Measurements from ENCODE around the gene LRRC74B.
A peak's percentile ranks its signal among the peaks of the same experiment; 100 is the strongest.
"Not testable (repeated sequence)": the region's sequence is repeated elsewhere in the genome, so short reads cannot be mapped to it uniquely, and the experiment has no call there.

LRRC74B gene

GRCh38 chr22:21077884-21078508 is 32.2 kb downstream of the LRRC74B start:
- no peak for DNase-seq (ENCODE audit: low read depth)

- no peak for DNase-seq (ENCODE audit: low read depth)
Measured at GRCh38 chr22:21078916-21079315, 33.2 kb downstream of the LRRC74B start.

- DNase-seq (ENCODE audit: low read depth) = no peak
Measured at GRCh38 chr22:21079493-21079892, 33.7 kb downstream of the LRRC74B start.

- DNase-seq (ENCODE audit: low read depth) = no peak
Measured at GRCh38 chr22:21080435-21081137, 34.8 kb downstream of the LRRC74B start.

- DNase-seq (ENCODE audit: low read depth) = no peak
Measured at GRCh38 chr22:21082248-21082647, 36.5 kb downstream of the LRRC74B start.

GRCh38 chr22:21087119-21087518 is 41.4 kb downstream of the LRRC74B start:
- no peak for DNase-seq (ENCODE audit: low read depth)

- DNase-seq (ENCODE audit: low read depth) = not testable (repeated sequence)
Measured at GRCh38 chr22:21087926-21088325, 42.2 kb downstream of the LRRC74B start.

GRCh38 chr22:21091220-21091619 is 45.5 kb downstream of the LRRC74B start:
- DNase-seq (ENCODE audit: low read depth) = not testable (repeated sequence)

- no peak for DNase-seq (ENCODE audit: low read depth)
Measured at GRCh38 chr22:21092797-21093554, 47.2 kb downstream of the LRRC74B start.

- not testable (repeated sequence) for DNase-seq (ENCODE audit: low read depth)
Measured at GRCh38 chr22:21093555-21094137, 47.9 kb downstream of the LRRC74B start.

GRCh38 chr22:21094911-21095772 is 49.4 kb downstream of the LRRC74B start:
- DNase-seq (ENCODE audit: low read depth) = no peak

GRCh38 chr22:21095773-21096107 is 50.0 kb downstream of the LRRC74B start:
- DNase-seq (ENCODE audit: low read depth) = no peak

- DNase-seq (ENCODE audit: low read depth) = not testable (repeated sequence)
Measured at GRCh38 chr22:21096878-21097277, 51.1 kb downstream of the LRRC74B start.

- no peak for DNase-seq (ENCODE audit: low read depth)
Measured at GRCh38 chr22:21098099-21098671, 52.4 kb downstream of the LRRC74B start.

GRCh38 chr22:21099578-21099977 is 53.8 kb downstream of the LRRC74B start:
- DNase-seq (ENCODE audit: low read depth) = no peak

- no peak for DNase-seq (ENCODE audit: low read depth)
Measured at GRCh38 chr22:21100149-21101032, 54.6 kb downstream of the LRRC74B start.

- DNase-seq (ENCODE audit: low read depth) = no peak
Measured at GRCh38 chr22:21101877-21102638, 56.3 kb downstream of the LRRC74B start.

- peak; percentile 64 for DNase-seq (ENCODE audit: low read depth)
Measured at GRCh38 chr22:21102659-21103267, 57.0 kb downstream of the LRRC74B start.

GRCh38 chr22:21103633-21104032 is 57.9 kb downstream of the LRRC74B start:
- no peak for DNase-seq (ENCODE audit: low read depth)

Measured in stimulated activated CD8-positive, alpha-beta memory T cell treated with anti-CD3 and anti-CD28 coated beads, Interleukin-12 subunit alpha, Interleukin-12 subunit beta, amount 100 ng/mL, for 1 hour (primary cell).